H1 (cell line): ENCODE data around the gene GLB1L2. TPM values are rescaled to one million over a fixed set of nuclear protein-coding genes. Genes with fewer than 3 reads are reported as not detected.

Source experiments
- CTCF ChIA-PET: fragments of 300-600 bp; sonication (Branson Sonifier 250); formaldehyde crosslinking; loops from one replicate; lab custom pipeline; 2021; ENCODE audit not compliant: partially characterized antibody; lab: Charles Lee
- POLR2A ChIA-PET: fragments of 300-600 bp; sonication (Branson Sonifier 250); formaldehyde crosslinking; loops from one replicate; lab custom pipeline; 2021; ENCODE audit warnings: inconsistent platforms; ENCODE audit not compliant: partially characterized antibody; lab: Charles Lee
- DNase-seq, 2 experiments: peaks; one replicate each; pipeline versions ENCODE4 v3.0.0 to v3.0.0-alpha.2; 2010 to 2022; ENCODE audit warnings: low spot score in 2 of 2, low read depth in 1 of 2, mixed read lengths in 1 of 2
- FAIRE-seq: peaks from 2 replicates; lab custom pipeline; 2011; peaks lifted over from hg19 to GRCh38; lab: Jason Lieb, UNC
- H2AFZ ChIP-seq: 2 replicates; pipeline ENCODE4 v1.8.1; 2012; ENCODE audit warnings: low read length, inconsistent platforms
- H2AK5ac ChIP-seq: 2 replicates; pipeline ENCODE4 v1.6.1; 2013; ENCODE audit warnings: low read depth, low read length
- H2BK120ac ChIP-seq: replicated peaks from 2 replicates; pipeline ENCODE3; 2013; ENCODE audit warnings: low read depth, low read length, inconsistent platforms
- H2BK12ac ChIP-seq: 2 replicates; pipeline ENCODE4 v1.6.1; 2013; ENCODE audit warnings: low read depth, low read length
- H2BK15ac ChIP-seq: 2 replicates; pipeline ENCODE4 v1.6.1; 2013; ENCODE audit warnings: low read length
- H2BK20ac ChIP-seq: 2 replicates; pipeline ENCODE4 v1.6.1; 2013; ENCODE audit warnings: low read length
- H2BK5ac ChIP-seq: 2 replicates; pipeline ENCODE4 v1.6.1; 2013; ENCODE audit warnings: low read depth, low read length
- H3K14ac ChIP-seq: 2 replicates; pipeline ENCODE4 v1.6.1; 2013; ENCODE audit warnings: inconsistent platforms; ENCODE audit not compliant: insufficient read length
- H3K18ac ChIP-seq: 2 replicates; pipeline ENCODE4 v1.6.1; 2013; ENCODE audit warnings: low read length; ENCODE audit errors: extremely low read depth
- H3K23ac ChIP-seq: 2 replicates; pipeline ENCODE4 v1.6.1; 2013; ENCODE audit warnings: inconsistent platforms; ENCODE audit not compliant: insufficient read length
- H3K23me2 ChIP-seq: 2 replicates; pipeline ENCODE4 v1.6.1; 2013; ENCODE audit warnings: low read depth, low read length
- H3K27ac ChIP-seq: 2 replicates; pipeline ENCODE4 v1.6.1; 2011; ENCODE audit warnings: low read depth, low read length, inconsistent platforms
- H3K27me3 ChIP-seq, 4 experiments: replicated peaks in 1 of 4; 1 replicate in 1 of 4; 2 replicates in 3 of 4; pipeline versions ENCODE4 v1.6.1 to v1.8.1; 2011 to 2013; ENCODE audit warnings: low read length in 3 of 4, mild to moderate bottlenecking in 3 of 4, inconsistent platforms in 2 of 4, mixed read lengths in 2 of 4, moderate library complexity in 1 of 4; ENCODE audit not compliant: control insufficient read depth in 3 of 4, insufficient read depth in 3 of 4; ENCODE audit errors: extremely low read depth in 1 of 4
- H3K36me3 ChIP-seq, 4 experiments: 2 replicates each; pipeline versions ENCODE4 v1.6.1 to v1.8.1; 2011 to 2013; ENCODE audit warnings: mild to moderate bottlenecking in 4 of 4, low read length in 3 of 4, moderate library complexity in 2 of 4, control low read depth in 1 of 4, inconsistent platforms in 1 of 4; ENCODE audit not compliant: insufficient read depth in 4 of 4, control insufficient read depth in 2 of 4
- H3K4ac ChIP-seq: replicated peaks from 2 replicates; pipeline ENCODE3; 2013; ENCODE audit warnings: low read length, low read depth, mixed read lengths, inconsistent platforms; ENCODE audit not compliant: insufficient read length
- H3K4me1 ChIP-seq, 4 experiments: replicated peaks in 1 of 4; 1 replicate in 1 of 4; 2 replicates in 3 of 4; pipeline versions ENCODE4 v1.6.1 to v1.8.1; 2011 to 2013; ENCODE audit warnings: low read length in 3 of 4, inconsistent platforms in 2 of 4, mixed read lengths in 1 of 4; ENCODE audit not compliant: insufficient read depth in 4 of 4, control insufficient read depth in 3 of 4
- H3K4me2 ChIP-seq, 2 experiments: 2 replicates each; pipeline versions ENCODE4 v1.6.1 to v1.8.1; 2011 to 2013; ENCODE audit warnings: low read depth in 2 of 2, low read length in 2 of 2, control low read depth in 1 of 2, inconsistent platforms in 1 of 2, mild to moderate bottlenecking in 1 of 2; ENCODE audit not compliant: insufficient read depth in 1 of 2
- H3K4me3 ChIP-seq, 4 experiments: fragments of 200-600, 300-600 bp in 1 of 4; sonication (generic), shearing (Covaris generic), sonication (Bioruptor Twin) in 1 of 4; 2 replicates each; pipeline versions ENCODE4 v1.5.1 to v1.8.1; 2011 to 2016; ENCODE audit warnings: low read length in 4 of 4, low read depth in 3 of 4, control low read depth in 2 of 4, inconsistent platforms in 2 of 4, mild to moderate bottlenecking in 2 of 4, mixed read lengths in 1 of 4, moderate library complexity in 1 of 4; ENCODE audit not compliant: insufficient read depth in 2 of 4; ENCODE audit errors: extremely low read depth in 1 of 4
- H3K56ac ChIP-seq: replicated peaks from 2 replicates; pipeline ENCODE3; 2013; ENCODE audit warnings: low read depth, mild to moderate bottlenecking, mixed read lengths, low read length, inconsistent platforms; ENCODE audit not compliant: insufficient read length
- H3K79me1 ChIP-seq: 2 replicates; pipeline ENCODE4 v1.6.1; 2013; ENCODE audit warnings: low read depth, low read length, control low read depth
- H3K79me2 ChIP-seq, 2 experiments: 2 replicates each; pipeline versions ENCODE4 v1.6.1 to v1.8.1; 2012 to 2013; ENCODE audit warnings: low read length in 2 of 2, mild to moderate bottlenecking in 2 of 2, inconsistent platforms in 1 of 2; ENCODE audit not compliant: insufficient read depth in 2 of 2, control insufficient read depth in 1 of 2
- H3K9ac ChIP-seq, 4 experiments: replicated peaks in 1 of 4; 1 replicate in 1 of 4; 2 replicates in 3 of 4; pipeline versions ENCODE4 v1.6.1 to v1.8.1; 2011 to 2013; ENCODE audit warnings: low read depth in 3 of 4, low read length in 3 of 4, control low read depth in 2 of 4, mild to moderate bottlenecking in 2 of 4, moderate library complexity in 2 of 4, inconsistent platforms in 1 of 4; ENCODE audit errors: extremely low read depth in 1 of 4
- H3K9me3 ChIP-seq, 2 experiments: 2 replicates each; pipeline versions ENCODE4 v1.6.1 to v1.8.1; 2012 to 2013; ENCODE audit warnings: mild to moderate bottlenecking in 2 of 2, moderate library complexity in 2 of 2, control low read depth in 1 of 2, inconsistent platforms in 1 of 2, low read depth in 1 of 2, low read length in 1 of 2, mixed read lengths in 1 of 2; ENCODE audit not compliant: insufficient read depth in 2 of 2
- H4K20me1 ChIP-seq, 2 experiments: replicated peaks in 1 of 2; 2 replicates each; pipeline versions ENCODE3 to v1.8.1; 2011 to 2013; ENCODE audit warnings: inconsistent platforms in 2 of 2, low read length in 2 of 2, mild to moderate bottlenecking in 1 of 2; ENCODE audit not compliant: insufficient read depth in 2 of 2, control insufficient read depth in 1 of 2
- H4K5ac ChIP-seq: 2 replicates; pipeline ENCODE4 v1.6.1; 2013; ENCODE audit warnings: low read length, low read depth, mixed read lengths, inconsistent platforms; ENCODE audit not compliant: insufficient read length
- H4K8ac ChIP-seq: 2 replicates; pipeline ENCODE4 v1.8.0; 2013; ENCODE audit warnings: mild to moderate bottlenecking, moderate library complexity, low read length, inconsistent platforms; ENCODE audit not compliant: insufficient read depth; ENCODE audit errors: extremely low read depth
- H4K91ac ChIP-seq: replicated peaks from 2 replicates; pipeline ENCODE3; 2013; ENCODE audit warnings: low read length, mixed read lengths, inconsistent platforms; ENCODE audit not compliant: insufficient read length
- ASH2L ChIP-seq: fragments of 200-600, 300-600 bp; sonication (generic); IDR thresholded peaks from one replicate; pipeline ENCODE4 v1.7.1; 2017; ENCODE audit warnings: low read length
- BACH1 ChIP-seq: IDR thresholded peaks from 2 replicates; pipeline ENCODE4 v1.6.1; 2012; ENCODE audit warnings: low read length, improper control_type of control experiment
- BCL11A ChIP-seq, 2 experiments: IDR thresholded peaks; one replicate each; pipeline ENCODE4 v1.6.1; 2011; ENCODE audit warnings: low read depth in 2 of 2, low read length in 2 of 2, mild to moderate bottlenecking in 2 of 2
- CBX5 ChIP-seq: fragments of 300-800, 300-1000 bp; sonication (generic); IDR thresholded peaks from 2 replicates; pipeline ENCODE4 v1.7.1; 2016; ENCODE audit warnings: antibody characterized with exemption, low read length, low read depth
- CHD1 ChIP-seq: IDR thresholded peaks from 2 replicates; pipeline ENCODE4 v1.6.1; 2012; ENCODE audit warnings: low read depth, low read length, improper control_type of control experiment
- CHD2 ChIP-seq: IDR thresholded peaks from 2 replicates; pipeline ENCODE4 v1.6.1; 2012; ENCODE audit warnings: low read length, improper control_type of control experiment
- FOSL1 ChIP-seq: IDR thresholded peaks from 2 replicates; pipeline ENCODE4 v1.6.1; 2011; ENCODE audit warnings: mild to moderate bottlenecking, low read depth, low read length, moderate library complexity; ENCODE audit not compliant: insufficient read depth
- HDAC6 ChIP-seq: IDR thresholded peaks from one replicate; pipeline ENCODE4 v1.7.1; 2012; ENCODE audit warnings: low read depth, mild to moderate bottlenecking, inconsistent platforms, low read length, moderate library complexity
- KDM1A ChIP-seq: fragments of 200-600, 300-600 bp; sonication (generic); IDR thresholded peaks from 2 replicates; pipeline ENCODE4 v1.7.1; 2016; ENCODE audit warnings: mild to moderate bottlenecking, low read length, borderline replicate concordance
- KDM4A ChIP-seq: IDR thresholded peaks from one replicate; pipeline ENCODE4 v1.7.1; 2012; ENCODE audit warnings: low read depth, mild to moderate bottlenecking, moderate library complexity, low read length, inconsistent platforms; ENCODE audit not compliant: severe bottlenecking
- NANOG ChIP-seq: IDR thresholded peaks from 2 replicates; pipeline ENCODE4 v1.6.1; 2011; ENCODE audit warnings: low read length, low read depth, mild to moderate bottlenecking, inconsistent platforms; ENCODE audit not compliant: insufficient read depth, poor library complexity, severe bottlenecking
- RBBP5 ChIP-seq: IDR thresholded peaks from 2 replicates; pipeline ENCODE4 v1.7.1; 2012; ENCODE audit warnings: low read depth, mild to moderate bottlenecking, inconsistent platforms, low read length, moderate library complexity, borderline replicate concordance
- RNF2 ChIP-seq: fragments of 200-900, 300-1000 bp; sonication (generic); IDR thresholded peaks from 2 replicates; pipeline ENCODE4 v1.7.1; 2016; ENCODE audit warnings: borderline replicate concordance, low read depth, mild to moderate bottlenecking, antibody characterized with exemption, low read length; ENCODE audit not compliant: poor library complexity, severe bottlenecking; ENCODE audit errors: missing control alignments
- SP4 ChIP-seq: IDR thresholded peaks from 2 replicates; pipeline ENCODE4 v1.6.1; 2012; ENCODE audit warnings: low read length, inconsistent platforms
- YY1 ChIP-seq: IDR thresholded peaks from 2 replicates; pipeline ENCODE4 v1.6.1; 2011; ENCODE audit warnings: low read depth, mild to moderate bottlenecking, low read length
- WGBS, 2 experiments: shearing (Covaris generic) in 1 of 2; methylation state at CpG; one replicate each; pipeline versions ENCODE4 v1.1.6 to v1.1.7; 2013 to 2015; ENCODE audit warnings: low lambda C conversion rate in 2 of 2, mixed read lengths in 2 of 2, inconsistent platforms in 1 of 2, low coverage in 1 of 2, missing lambda C conversion rate in 1 of 2; ENCODE audit not compliant: insufficient replicate concordance in 2 of 2, insufficient coverage in 1 of 2, insufficient read length in 1 of 2; ENCODE audit errors: extremely low coverage in 1 of 2, missing lambda C conversion rate in 1 of 2; 5-methylcytosine and 5-hydroxymethylcytosine counted together
- polyA plus RNA-seq, 7 experiments: library from polyadenylated mRNA; depleted of rRNA in 3 of 7; stranded (reverse) in 5 of 7; unstranded in 2 of 7; fragments of >200 nt in 5 of 7; fragments of 200-250 nt in 2 of 7; gene quantifications; 1 replicate in 5 of 7; 2 replicates in 1 of 7; 4 replicates in 1 of 7; pipeline versions ENCODE4 v1.2.1 to v1.2.3, GENCODE V29; 2011 to 2013; ENCODE audit warnings: missing spikeins in 2 of 7, mixed read lengths in 2 of 7
- total RNA-seq: library from RNA; stranded (reverse); fragmentation: NEBNext Ultra II Directional; extraction: Animal tissue kit (Norgen Biotek cat#: 25700); gene quantifications from 2 replicates; pipeline ENCODE4 v1.2.1, GENCODE V29; 2021

The GLB1L2 gene
- total and polyA plus RNA-seq, 2 of the 8 experiments (the other 6 are each of a cell fraction or from before 2014, with no cell fraction given): 4.4 to 7.9 TPM

DNA sequence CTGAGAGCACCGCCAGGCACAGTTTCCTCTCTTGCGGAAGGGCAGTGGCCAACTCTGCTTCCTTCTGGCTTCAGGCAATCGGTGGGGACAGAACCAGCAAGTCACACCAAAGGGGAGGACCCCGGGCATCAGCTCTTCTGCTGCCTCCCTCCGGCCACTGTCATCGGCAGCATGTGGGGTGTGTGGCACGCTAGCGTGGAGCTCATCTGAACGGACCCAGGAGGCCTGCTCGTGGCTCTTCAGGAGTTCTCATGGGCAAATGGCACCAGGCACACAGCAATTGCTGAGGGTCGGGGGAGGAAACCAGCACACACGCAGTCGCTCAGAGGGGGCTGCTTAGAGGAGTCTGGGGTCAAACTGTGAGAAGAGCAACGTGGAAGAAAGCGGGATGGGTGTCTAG, 53.4 kb downstream of the GLB1L2 start:
- no peak overlapping the region for H4K5ac ChIP-seq
- H2AK5ac ChIP-seq: no peak overlapping the region
- ChIA-PET CTCF (interaction anchor here (1.1 kb wide), 1 partner anchor 89 kb away, joined by 3 read pairs; no protein-coding TSS in a partner anchor), POLR2A (interaction anchor here (2.8 kb wide), 1 partner anchor 11 kb away, joined by 12 read pairs; no protein-coding TSS in a partner anchor)
- H2BK12ac ChIP-seq: no peak overlapping the region
- no peak overlapping the region for H3K14ac ChIP-seq
- no peak overlapping the region for H3K4me2 ChIP-seq
- no peak overlapping the region for H3K27ac ChIP-seq
- no peak overlapping the region for H2BK15ac ChIP-seq
- H3K36me3 ChIP-seq: peaks cover 0 to 14% (median 6%) of the 10 kb centered on the region in 4 experiments; a peak in 5 of 8 replicates
- no peak overlapping the region for H3K4ac ChIP-seq
- no peaks in the 10 kb centered on the region for H3K79me1 ChIP-seq
- no peak overlapping the region for H2BK120ac ChIP-seq
- H3K56ac ChIP-seq: no peak overlapping the region
- H4K8ac ChIP-seq: no peak overlapping the region
- H2BK20ac ChIP-seq: no peak overlapping the region
- WGBS, 2 experiments: 92% methylated on average over 15 of the region's 15 CpGs; no CpG with 5 or more reads in 1 of the 2 experiments
- no peak overlapping the region for H3K9ac ChIP-seq
- no peak overlapping the region for H3K18ac ChIP-seq
- H3K9me3 ChIP-seq: no peaks in the 10 kb centered on the region
- H4K20me1 ChIP-seq: peaks cover 3 to 14% of the 10 kb centered on the region in 2 experiments
- H3K27me3 ChIP-seq: no peaks in the 10 kb centered on the region
- no peak overlapping the region for H4K91ac ChIP-seq
- H3K23ac ChIP-seq: no peak overlapping the region
- no peak overlapping the region for H3K4me3 ChIP-seq
- no peak overlapping the region for H2AFZ ChIP-seq
- no peaks in the 10 kb centered on the region for H3K79me2 ChIP-seq
- H3K23me2 ChIP-seq: no peaks in the 10 kb centered on the region
- H2BK5ac ChIP-seq: no peak overlapping the region
- H3K4me1 ChIP-seq: peaks cover 0 to 3% (median 0%) of the 10 kb centered on the region in 4 experiments; a peak in 1 of 7 replicates
- DNase-seq (no peak), FAIRE-seq (no peak)
- no peak for TF ChIP-seq ASH2L
- TF ChIP-seq BCL11A (IDR thresholded peaks at IDR 0.05; ENCODE audit: low read depth in 2 of 2, low read length in 2 of 2): no peak
- TF ChIP-seq KDM1A: no peak
- no peak for TF ChIP-seq KDM4A
- TF ChIP-seq RBBP5: no peak
- no peak for TF ChIP-seq SP4
- no peak for TF ChIP-seq NANOG
- TF ChIP-seq CBX5: no peak
- no peak for TF ChIP-seq YY1
- TF ChIP-seq RNF2: no peak
- TF ChIP-seq BACH1: no peak
- no peak for TF ChIP-seq FOSL1
- TF ChIP-seq CHD1: no peak
- TF ChIP-seq HDAC6: no peak
- no peak for TF ChIP-seq CHD2
